ENCODE results near the gene PROS1. TPM values are rescaled to one million over a fixed set of nuclear protein-coding genes. Genes with fewer than 3 reads are reported as not detected.
"Not testable (repeated sequence)": the region's sequence is repeated elsewhere in the genome, so short reads cannot be mapped to it uniquely, and the experiment has no call there.

PROS1 gene
- total and polyA plus RNA-seq, 2 of the 8 experiments (the other 6 are each of a cell fraction or from before 2014, with no cell fraction given), result 0.65 to 2.5 TPM

GRCh38 chr3:93965106-93965505, 8.6 kb downstream of the PROS1 start:
- H3K56ac ChIP-seq (replicated peaks; ENCODE audit: insufficient read length, low read depth, low read length); H2BK5ac ChIP-seq (ENCODE audit: low read depth, low read length); H3K18ac ChIP-seq (ENCODE audit: extremely low read depth, low read length); H3K14ac ChIP-seq (ENCODE audit: insufficient read length); H2BK12ac ChIP-seq (ENCODE audit: low read depth, low read length); H3K27ac ChIP-seq (ENCODE audit: low read depth, low read length); H3K4me3 ChIP-seq (ENCODE audit: extremely low read depth in 1 of 4, insufficient read depth in 2 of 4, low read depth in 3 of 4, low read length in 4 of 4); H3K27me3 ChIP-seq (replicated peaks in 1 of 4; ENCODE audit: control insufficient read depth in 3 of 4, extremely low read depth in 1 of 4, insufficient read depth in 3 of 4, low read length in 3 of 4); H2BK15ac ChIP-seq (ENCODE audit: low read length); H4K91ac ChIP-seq (replicated peaks; ENCODE audit: insufficient read length, low read length); H3K36me3 ChIP-seq (ENCODE audit: control insufficient read depth in 2 of 4, insufficient read depth in 4 of 4, low read length in 3 of 4); H3K4me1 ChIP-seq (replicated peaks in 1 of 4; ENCODE audit: control insufficient read depth in 3 of 4, insufficient read depth in 4 of 4, low read length in 3 of 4); H3K79me1 ChIP-seq (ENCODE audit: low read depth, low read length); H3K23ac ChIP-seq (ENCODE audit: insufficient read length); H3K4ac ChIP-seq (replicated peaks; ENCODE audit: insufficient read length, low read depth, low read length); H3K4me2 ChIP-seq (ENCODE audit: insufficient read depth in 1 of 2, low read depth in 2 of 2, low read length in 2 of 2); H2BK20ac ChIP-seq (ENCODE audit: low read length); H4K5ac ChIP-seq (ENCODE audit: insufficient read length, low read depth, low read length); H3K79me2 ChIP-seq (ENCODE audit: control insufficient read depth in 1 of 2, insufficient read depth in 2 of 2, low read length in 2 of 2); H3K23me2 ChIP-seq (ENCODE audit: low read depth, low read length); H2AFZ ChIP-seq (ENCODE audit: low read length); FAIRE-seq; H4K20me1 ChIP-seq (replicated peaks in 1 of 2; ENCODE audit: control insufficient read depth in 1 of 2, insufficient read depth in 2 of 2, low read length in 2 of 2); H4K8ac ChIP-seq (ENCODE audit: extremely low read depth, insufficient read depth, low read length); POLR2A ChIA-PET (ENCODE audit: partially characterized antibody); H2AK5ac ChIP-seq (ENCODE audit: low read depth, low read length); H3K9ac ChIP-seq (replicated peaks in 1 of 4; ENCODE audit: extremely low read depth in 1 of 4, low read depth in 3 of 4, low read length in 3 of 4); DNase-seq (ENCODE audit: low read depth in 1 of 2, low spot score in 2 of 2); H2BK120ac ChIP-seq (replicated peaks; ENCODE audit: low read depth, low read length): not testable (repeated sequence)
- peaks cover 11 to 15% of the 10 kb centered on the region in 2 experiments; a peak in 2 of 4 replicates for H3K9me3 ChIP-seq (ENCODE audit: insufficient read depth in 2 of 2, low read depth in 1 of 2, low read length in 1 of 2)
- CTCF ChIA-PET (ENCODE audit: partially characterized antibody), result interaction anchor here (0.7 kb wide), 1 partner anchor 104 kb away, joined by 3 read pairs; no protein-coding TSS in a partner anchor
- WGBS, 2 experiments (ENCODE audit: extremely low coverage in 1 of 2, insufficient coverage in 1 of 2, insufficient read length in 1 of 2, insufficient replicate concordance in 2 of 2, low coverage in 1 of 2, low lambda C conversion rate in 2 of 2, missing lambda C conversion rate in 1 of 2), result 92% methylated on average over 16 of the region's 19 CpGs; no CpG with 5 or more reads in 1 of the 2 experiments
